Measurements from ENCODE around the gene CHCHD4.

Gene CHCHD4

DNA sequence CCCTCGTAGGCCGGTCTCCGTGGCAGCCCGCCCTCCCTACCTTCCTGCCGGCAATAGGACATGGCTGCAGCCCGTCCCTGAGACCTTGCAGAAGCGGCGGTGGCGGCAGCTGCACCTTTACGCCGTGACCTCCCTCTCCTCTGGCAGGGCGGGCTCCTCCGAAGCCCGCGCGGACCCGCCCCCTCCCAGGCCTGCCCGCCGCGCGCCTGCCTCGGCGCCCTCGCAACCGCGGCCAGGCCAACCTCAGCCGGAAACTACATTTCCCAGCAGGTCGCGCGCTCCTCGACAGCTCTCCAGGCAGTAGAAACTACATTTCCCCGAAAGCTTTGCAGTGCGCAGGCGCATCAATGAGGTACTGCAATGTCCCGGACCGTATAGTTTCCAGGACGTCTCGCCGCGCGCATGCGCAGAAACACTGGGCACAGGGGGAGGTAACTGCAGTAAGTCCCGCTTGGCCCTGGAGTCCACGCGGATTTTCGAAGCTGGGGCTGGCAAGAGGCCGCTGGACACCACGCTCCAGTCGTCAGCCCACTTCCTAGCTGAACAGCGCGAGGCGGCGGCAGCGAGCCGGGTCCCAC lies at the start of gene CHCHD4, which contains the start of gene TMEM43:
Gene CHCHD4 (minus strand): TSS at position 256 of the 578 bp plus-strand sequence. CDS start 194 bp downstream, at position 62.
Gene TMEM43 (plus strand): TSS at position 438 of the 578 bp plus-strand sequence. CDS start 142 bp downstream, outside the sequence.
- peak; percentile 89 to 93 for DNase-seq

DNA sequence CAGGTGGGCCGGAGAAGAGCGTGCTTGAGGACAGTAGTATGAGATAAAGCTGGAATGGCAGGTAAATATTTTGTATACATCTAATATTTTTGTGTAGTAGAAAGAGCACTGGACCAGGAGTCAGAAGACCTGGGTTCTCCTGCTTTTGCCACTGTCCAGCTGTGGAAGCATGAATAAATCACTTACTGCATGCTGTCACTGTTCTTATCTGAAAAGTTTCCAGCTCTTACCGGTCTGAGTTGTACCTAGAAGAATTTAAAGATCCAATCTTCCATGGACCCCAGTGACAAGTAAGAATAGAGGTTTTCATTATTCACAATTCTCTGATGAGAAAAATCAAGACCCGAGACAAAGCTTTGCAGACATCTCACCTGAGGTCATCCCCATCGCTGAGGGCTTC lies 47.8 kb upstream of the CHCHD4 start:
- DNase-seq: no peak

- DNase-seq: no peak
These were observed 46.0 kb upstream of the CHCHD4 start for GRCh38 chr3:14170531-14171159.

DNA sequence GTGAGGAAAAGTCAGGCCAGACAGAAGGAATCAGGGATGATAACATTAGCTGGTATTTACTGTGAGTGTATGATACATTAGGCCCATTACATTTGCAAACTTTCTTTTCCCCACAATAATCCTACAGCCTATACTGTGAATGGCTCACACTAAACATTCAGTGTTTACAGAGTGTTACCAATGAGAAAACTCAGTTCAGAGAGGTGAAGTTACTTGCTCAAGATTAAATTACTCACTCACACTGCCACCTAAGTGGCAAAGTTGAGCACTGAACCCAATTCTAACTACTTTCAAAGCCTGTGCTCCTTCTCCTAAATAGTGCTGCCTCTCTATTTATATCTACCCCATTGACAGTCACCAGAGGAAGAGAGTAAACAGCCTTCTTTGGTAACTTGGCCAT lies 45.2 kb upstream of the CHCHD4 start:
- DNase-seq: no peak

GRCh38 chr3:14169435-14169834 lies 44.8 kb upstream of the CHCHD4 start:
- no peak for DNase-seq

- no peak for DNase-seq
These were observed 42.4 kb upstream of the CHCHD4 start for GRCh38 chr3:14166877-14167603.

- DNase-seq: no peak
These were observed 37.5 kb upstream of the CHCHD4 start for GRCh38 chr3:14162178-14162577.

GRCh38 chr3:14161282-14161681 lies 36.6 kb upstream of the CHCHD4 start:
- DNase-seq: no peak

DNA sequence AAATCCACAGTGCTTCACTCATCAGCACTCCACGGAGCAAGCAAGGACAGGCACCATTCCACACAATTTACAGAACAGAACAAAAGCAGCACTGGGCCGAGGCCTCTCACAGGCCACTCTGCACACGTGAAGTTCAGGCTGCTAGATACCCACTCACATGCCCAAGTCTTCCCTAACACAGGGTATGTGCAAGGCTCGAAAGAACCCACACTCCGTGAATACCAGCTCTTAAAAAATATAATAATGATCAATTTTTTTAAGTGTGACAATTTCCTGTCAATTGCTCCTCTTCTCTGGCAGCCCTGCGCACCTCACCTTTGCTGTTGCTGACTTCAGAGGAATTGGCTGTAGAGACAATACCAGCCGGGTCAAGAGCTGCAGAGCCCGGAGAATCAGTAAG lies 34.8 kb upstream of the CHCHD4 start:
- DNase-seq: no peak

DNA sequence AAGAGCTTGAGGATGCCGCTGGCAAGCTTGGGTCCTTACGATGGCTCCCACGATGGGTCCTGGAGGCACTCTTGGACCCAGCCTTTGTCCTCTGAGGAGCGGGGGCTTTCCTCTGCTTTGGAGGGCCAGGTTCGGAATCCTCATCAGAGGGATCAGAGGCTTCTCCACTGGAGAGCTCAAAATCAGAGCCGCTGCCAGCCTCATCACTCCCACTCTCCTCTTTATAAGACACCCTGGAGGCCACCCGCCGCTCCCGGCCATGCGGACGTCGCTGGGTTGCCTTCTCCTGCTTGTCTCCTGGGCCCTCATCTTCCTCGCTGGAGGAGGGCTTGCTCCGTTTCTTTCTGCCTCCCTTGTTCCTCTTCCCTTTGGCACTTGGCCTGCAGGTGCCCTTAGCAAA lies 33.7 kb upstream of the CHCHD4 start:
- DNase-seq: no peak

DNA sequence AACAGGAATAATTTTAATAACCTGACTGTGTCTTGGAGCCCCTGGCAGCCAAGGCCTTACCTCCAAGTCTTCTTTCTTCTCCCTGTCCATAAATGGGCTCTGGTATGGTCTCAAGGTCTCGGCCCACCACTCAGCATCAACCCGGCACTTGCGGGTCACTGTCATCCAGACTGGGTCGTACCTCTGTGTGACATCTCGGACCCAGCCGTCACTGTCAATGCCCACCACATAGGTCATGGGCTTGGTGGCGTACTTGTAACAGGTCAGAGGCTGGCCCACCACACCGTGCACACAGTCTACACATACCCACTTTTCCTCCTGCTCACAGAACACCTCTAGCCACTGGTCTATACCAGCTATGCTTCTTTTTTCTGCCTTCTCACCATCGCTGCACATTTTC lies 33.3 kb upstream of the CHCHD4 start:
- DNase-seq: no peak

- no peak for DNase-seq
These were observed 32.3 kb upstream of the CHCHD4 start for GRCh38 chr3:14156843-14157561.

DNA sequence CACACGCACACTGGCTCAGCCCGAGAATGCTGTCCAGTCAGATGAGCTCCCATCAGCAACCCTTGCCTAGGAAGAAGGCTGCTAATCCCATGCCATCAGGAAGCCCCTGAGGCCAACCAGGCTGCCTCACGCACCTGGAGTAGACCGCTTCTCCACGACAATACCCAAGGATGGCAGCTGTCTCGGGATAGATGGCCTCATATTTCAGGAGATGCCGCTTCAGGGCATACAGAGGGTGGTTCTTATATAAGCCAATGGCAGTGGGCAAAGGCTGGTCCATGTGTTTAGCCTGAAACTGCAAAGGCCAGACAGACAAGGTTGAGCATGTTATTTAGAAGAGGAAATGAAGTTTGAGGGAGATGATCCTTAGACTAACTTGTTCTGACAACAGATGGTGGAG lies 31.5 kb upstream of the CHCHD4 start:
- DNase-seq: no peak

- DNase-seq: no peak
These were observed 30.3 kb upstream of the CHCHD4 start for GRCh38 chr3:14154895-14155440.

DNA sequence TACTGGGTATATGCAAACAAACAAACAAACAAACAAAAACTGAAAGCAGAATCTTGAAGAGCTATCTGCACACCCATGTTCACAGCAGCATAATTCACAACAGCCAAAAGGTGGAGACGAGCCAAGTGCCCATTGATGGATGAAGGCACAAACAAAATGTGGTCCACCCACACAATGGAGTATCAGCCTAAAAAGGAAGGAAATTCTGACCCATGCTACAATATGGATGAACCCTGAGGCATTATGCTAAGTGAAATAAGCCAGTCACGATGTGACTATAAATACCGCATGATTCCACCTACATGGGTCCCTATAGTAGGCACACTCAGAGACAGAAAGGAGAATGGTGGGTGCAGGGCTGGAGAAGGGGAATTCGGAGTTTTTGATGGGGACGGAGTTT lies 29.6 kb upstream of the CHCHD4 start:
- no peak for DNase-seq

- no peak for DNase-seq
These were observed 29.0 kb upstream of the CHCHD4 start for GRCh38 chr3:14153663-14154062.

DNA sequence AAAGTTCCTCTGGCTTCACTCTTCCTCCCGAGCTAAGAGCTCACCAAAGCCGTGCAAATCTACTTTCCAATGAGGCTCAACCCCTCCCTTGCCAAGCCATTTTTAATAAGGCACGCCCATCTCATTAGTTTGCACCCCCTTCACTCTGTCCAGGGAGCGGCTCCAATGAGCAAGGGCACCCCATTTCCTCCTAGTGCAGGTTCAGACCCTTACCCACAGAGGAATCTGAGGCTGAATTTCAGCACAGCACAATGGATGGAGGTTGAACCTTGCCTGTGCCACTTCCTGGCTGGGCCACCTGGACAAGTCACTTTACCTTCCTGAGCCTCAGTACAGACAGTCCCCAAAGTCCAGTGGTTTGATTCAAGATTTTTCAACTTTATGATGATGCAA lies 28.3 kb upstream of the CHCHD4 start:
- DNase-seq: no peak

GRCh38 chr3:14152233-14152962 lies 27.7 kb upstream of the CHCHD4 start:
- no peak for DNase-seq

DNA sequence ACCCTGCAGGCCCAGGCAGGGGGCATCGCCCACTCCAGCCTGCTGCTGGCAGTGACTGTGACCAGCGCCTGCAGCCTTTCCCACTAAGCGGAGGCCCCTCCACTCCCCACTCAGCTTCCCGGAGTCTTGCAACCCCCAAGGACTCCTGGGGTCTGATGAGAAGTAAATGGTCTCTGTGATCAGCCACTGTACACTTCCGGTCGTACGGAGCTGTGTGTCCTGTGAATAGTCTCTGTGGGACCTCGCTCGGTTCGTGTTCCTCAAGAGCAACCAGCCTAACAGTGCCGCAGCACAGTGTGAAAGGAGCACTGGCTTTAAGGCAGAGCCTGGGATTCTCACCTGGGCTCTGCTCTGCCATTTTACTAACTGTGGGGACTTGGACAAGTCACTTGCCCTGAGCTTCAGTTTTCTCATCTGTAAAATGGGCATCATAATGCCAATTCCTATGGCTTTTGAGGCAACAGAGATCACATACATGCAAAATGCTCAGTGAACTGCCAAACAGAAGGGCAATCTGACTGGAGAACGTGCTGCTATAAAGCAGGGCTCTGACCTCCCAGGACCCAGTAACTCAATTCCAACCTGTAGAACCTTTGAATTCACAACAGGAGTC lies 26.9 kb upstream of the CHCHD4 start:
- DNase-seq: no peak

DNA sequence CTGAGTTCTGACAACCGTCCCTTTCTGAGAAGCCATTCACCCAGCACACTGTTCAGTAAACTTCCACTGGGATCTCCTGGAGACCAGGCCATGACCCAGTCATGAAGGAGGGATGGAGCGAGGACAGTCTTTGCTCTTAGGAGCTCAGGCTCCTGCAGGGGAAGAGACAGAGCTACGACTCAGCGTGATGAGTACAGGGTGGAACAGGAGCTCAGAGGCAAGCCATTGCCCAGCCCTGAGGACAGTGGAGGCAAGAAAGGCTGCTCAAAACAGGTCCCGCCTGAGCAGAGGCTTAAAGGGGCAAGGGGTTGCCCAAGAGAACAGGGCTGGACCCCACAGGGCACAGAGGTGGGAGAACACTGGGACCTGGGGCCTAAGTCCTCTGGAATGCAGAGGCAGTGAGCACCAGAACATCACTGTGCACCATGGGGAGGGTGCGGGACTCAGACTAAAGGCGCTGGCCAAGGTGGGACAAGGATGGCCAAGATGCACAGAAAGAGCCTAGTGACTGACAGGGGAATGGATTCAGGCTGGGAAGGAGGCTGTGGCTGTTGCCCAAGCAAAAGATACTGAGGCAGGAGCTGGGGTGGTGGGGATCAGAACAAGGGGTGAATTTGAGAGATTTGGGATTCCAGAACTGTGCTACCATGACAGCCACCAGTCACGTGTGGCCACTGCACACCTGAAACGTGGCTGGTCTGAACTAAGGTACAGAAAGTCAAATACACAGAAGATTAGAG lies 26.0 kb upstream of the CHCHD4 start:
- no peak for DNase-seq

- DNase-seq: no peak
These were observed 25.4 kb upstream of the CHCHD4 start for GRCh38 chr3:14150078-14150477.

Data from bone marrow (tissue), 2 donors.